ENCODE results near the gene TRPC3.

GRCh38 chr4:121975784-121976183, 23.9 kb upstream of the TRPC3 start:
- TF ChIP-seq CTCF (IDR thresholded peaks at IDR 0.05) (no peak), ZFX (IDR thresholded peaks at IDR 0.05; ENCODE audit: borderline replicate concordance) (no peak)
